ENCODE results near the gene PEX7.
"Not testable (repeated sequence)": the region's sequence is repeated elsewhere in the genome, so short reads cannot be mapped to it uniquely, and the experiment has no call there.

PEX7 gene

DNA sequence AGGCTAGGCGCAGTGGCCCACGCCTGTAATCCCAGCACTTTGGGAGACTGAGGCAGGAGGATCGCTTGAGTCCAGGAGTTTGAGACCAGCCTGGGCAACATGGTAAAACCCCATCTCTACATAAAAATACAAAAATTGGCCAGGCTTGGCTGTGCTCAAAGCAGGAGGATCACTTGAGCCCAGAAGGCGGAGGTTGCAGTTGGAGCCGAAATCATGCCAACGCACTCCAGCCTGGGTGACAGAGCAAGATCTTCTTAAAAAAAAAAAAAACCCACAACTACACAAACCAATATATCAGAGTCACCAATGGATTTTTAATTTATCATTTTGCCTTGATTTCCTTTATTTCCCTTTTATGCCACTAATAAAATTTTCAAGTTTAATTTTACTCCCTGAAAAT lies 39.4 kb upstream of the PEX7 start:
- Histone ChIP-seq H3K4me3 (ENCODE audit: low read length) (no peak overlapping the region), H3K27ac (ENCODE audit: low read length) (no peak overlapping the region), H3K27me3 (ENCODE audit: control insufficient read depth, insufficient read depth, low read length) (no peaks in the 10 kb centered on the region), H3K9ac (ENCODE audit: low read length) (no peak overlapping the region), H3K9me3 (ENCODE audit: control insufficient read depth, low read depth, low read length) (no peaks in the 10 kb centered on the region), H3K36me3 (ENCODE audit: control insufficient read depth, low read depth, low read length) (no peaks in the 10 kb centered on the region), H3K4me1 (ENCODE audit: control insufficient read depth, low read depth, low read length) (no peaks in the 10 kb centered on the region)

DNA sequence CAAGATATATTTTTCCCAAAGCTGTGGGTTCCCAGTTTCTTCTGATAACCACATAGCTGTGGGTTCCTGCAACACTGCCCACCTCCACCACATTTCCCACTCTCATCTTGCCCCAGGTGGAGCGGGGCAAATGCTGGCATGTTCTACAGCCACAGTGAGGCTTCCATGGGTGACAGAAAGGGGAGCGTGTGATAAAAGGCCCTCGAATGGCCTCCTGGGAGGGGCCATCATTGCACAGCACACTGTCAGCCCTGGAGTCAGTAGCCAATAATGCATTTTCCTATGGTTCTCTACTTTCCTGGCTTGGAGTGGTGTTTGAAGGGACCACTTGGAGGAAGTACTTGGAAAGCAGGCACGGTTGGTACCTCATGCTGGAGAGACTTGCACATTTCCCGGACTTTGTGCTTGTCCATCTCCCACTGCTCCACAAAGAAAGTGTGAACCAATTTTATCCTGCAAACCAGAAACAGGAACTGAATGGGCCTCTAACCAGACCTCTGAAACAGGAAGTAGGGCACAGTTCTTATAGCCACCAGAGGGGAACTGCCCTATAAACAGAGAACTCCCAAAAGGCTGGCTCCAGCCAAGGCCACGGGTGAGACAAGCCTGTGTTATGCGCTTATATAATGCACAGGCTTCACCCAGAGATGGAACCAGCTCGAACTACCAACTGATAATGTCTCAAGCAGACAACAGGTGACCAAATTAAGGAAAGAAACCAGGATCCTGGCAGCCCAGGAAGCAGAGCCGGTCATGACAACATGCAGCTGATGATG lies 38.7 kb upstream of the PEX7 start:
- Histone ChIP-seq H3K27me3 (ENCODE audit: control insufficient read depth, insufficient read depth, low read length) (no peaks in the 10 kb centered on the region), H3K36me3 (ENCODE audit: control insufficient read depth, low read depth, low read length) (no peaks in the 10 kb centered on the region), H3K9ac (ENCODE audit: low read length) (no peak overlapping the region), H3K4me1 (ENCODE audit: control insufficient read depth, low read depth, low read length) (no peaks in the 10 kb centered on the region), H3K9me3 (ENCODE audit: control insufficient read depth, low read depth, low read length) (no peaks in the 10 kb centered on the region), H3K4me3 (ENCODE audit: low read length) (no peak overlapping the region), H3K27ac (ENCODE audit: low read length) (no peak overlapping the region)

DNA sequence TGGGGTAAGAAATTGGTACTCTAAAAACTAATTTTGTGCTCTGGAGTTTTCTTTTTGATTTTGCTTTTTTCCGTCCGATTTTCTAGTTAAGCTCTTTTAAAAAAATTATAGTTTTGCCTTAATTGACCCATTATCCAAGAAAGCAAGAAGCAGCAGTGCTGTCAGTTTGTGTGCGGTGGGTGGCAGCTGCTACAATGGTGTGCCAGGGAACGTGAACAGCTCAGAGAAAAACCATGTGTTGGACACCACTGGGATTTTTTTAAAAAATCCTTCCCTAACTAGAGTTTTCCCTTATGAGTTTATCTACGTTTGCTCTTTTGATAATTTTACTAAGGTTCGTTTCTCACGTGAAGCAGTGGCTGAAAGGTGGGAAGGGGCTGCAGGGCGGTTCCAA lies 38.1 kb upstream of the PEX7 start:
- no peak overlapping the region for H3K4me3 ChIP-seq (ENCODE audit: low read length)
- H3K9me3 ChIP-seq (ENCODE audit: control insufficient read depth, low read depth, low read length): no peaks in the 10 kb centered on the region
- peaks cover 2% of the 10 kb centered on the region for H3K27me3 ChIP-seq (ENCODE audit: control insufficient read depth, insufficient read depth, low read length)
- no peak overlapping the region for H3K27ac ChIP-seq (ENCODE audit: low read length)
- H3K4me1 ChIP-seq (ENCODE audit: control insufficient read depth, low read depth, low read length): no peaks in the 10 kb centered on the region
- no peak overlapping the region for H3K9ac ChIP-seq (ENCODE audit: low read length)
- H3K36me3 ChIP-seq (ENCODE audit: control insufficient read depth, low read depth, low read length): no peaks in the 10 kb centered on the region

DNA sequence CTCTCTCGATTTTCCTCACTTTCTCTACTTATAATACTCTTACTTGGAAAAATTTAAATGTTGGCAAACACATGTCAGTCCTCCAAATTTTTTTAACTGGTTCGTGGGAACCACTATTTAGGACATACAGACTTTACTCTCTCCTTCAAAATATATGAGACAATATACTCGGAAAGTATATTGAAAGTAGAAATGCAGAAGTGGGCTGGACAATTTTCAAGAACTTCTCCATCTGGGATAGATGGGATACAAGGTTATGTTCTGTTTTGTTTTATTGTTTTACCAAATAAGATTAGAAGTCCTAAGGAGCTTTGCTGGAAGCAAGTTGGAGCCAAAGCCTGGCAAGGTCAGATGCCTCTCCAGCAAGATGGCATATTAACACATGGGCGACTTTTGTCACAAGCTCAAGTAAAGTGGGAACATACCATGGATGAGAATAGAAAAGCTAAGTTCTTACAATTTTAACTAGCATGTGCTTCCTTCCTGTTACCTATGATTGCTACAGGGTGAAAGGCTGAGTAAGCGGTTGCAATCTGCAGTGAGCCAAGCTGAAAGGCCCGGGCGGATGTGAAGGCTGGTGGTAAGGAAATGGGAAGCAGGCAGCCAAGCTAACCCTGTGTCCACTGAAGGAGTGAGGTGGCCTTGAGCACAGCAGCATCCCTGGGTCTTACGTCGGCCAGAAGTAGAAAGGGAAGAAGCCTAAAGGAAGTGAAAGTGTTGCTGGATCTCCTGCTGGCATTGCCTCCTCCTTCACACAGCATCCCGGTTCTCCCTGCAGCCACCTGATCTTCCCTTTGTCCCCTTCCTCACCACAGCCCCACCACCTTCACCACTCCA lies 37.3 kb upstream of the PEX7 start:
- Histone ChIP-seq H3K9ac (ENCODE audit: low read length) (no peak overlapping the region), H3K4me3 (ENCODE audit: low read length) (no peak overlapping the region), H3K9me3 (ENCODE audit: control insufficient read depth, low read depth, low read length) (no peaks in the 10 kb centered on the region), H3K27me3 (ENCODE audit: control insufficient read depth, insufficient read depth, low read length) (peaks cover 10% of the 10 kb centered on the region), H3K4me1 (ENCODE audit: control insufficient read depth, low read depth, low read length) (no peaks in the 10 kb centered on the region), H3K36me3 (ENCODE audit: control insufficient read depth, low read depth, low read length) (no peaks in the 10 kb centered on the region), H3K27ac (ENCODE audit: low read length) (no peak overlapping the region)

DNA sequence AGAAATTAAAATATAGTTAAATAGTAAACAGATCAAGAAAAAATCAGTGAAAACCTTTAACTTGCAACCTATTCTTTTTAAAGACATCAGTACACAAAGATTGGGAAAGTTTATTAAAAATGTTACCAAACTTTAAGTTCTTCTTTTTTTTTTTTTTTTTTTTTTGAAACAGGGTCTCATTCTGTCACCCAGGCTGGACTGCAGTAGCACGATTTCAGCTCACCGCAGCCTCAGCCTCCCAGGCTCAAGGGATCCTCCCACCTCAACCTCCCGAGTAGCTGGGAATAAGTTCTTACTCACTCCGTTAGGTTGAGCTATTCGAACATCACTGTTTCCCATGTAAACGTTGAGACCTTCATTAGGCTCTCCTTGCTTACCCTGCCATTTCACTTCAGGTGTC lies 35.7 kb upstream of the PEX7 start:
- Histone ChIP-seq H3K9me3 (ENCODE audit: control insufficient read depth, low read depth, low read length) (no peaks in the 10 kb centered on the region), H3K4me1 (ENCODE audit: control insufficient read depth, low read depth, low read length) (no peaks in the 10 kb centered on the region), H3K27me3 (ENCODE audit: control insufficient read depth, insufficient read depth, low read length) (peaks cover 26% of the 10 kb centered on the region), H3K36me3 (ENCODE audit: control insufficient read depth, low read depth, low read length) (no peaks in the 10 kb centered on the region), H3K4me3 (ENCODE audit: low read length) (no peak overlapping the region), H3K27ac (ENCODE audit: low read length) (no peak overlapping the region), H3K9ac (ENCODE audit: low read length) (no peak overlapping the region)

DNA sequence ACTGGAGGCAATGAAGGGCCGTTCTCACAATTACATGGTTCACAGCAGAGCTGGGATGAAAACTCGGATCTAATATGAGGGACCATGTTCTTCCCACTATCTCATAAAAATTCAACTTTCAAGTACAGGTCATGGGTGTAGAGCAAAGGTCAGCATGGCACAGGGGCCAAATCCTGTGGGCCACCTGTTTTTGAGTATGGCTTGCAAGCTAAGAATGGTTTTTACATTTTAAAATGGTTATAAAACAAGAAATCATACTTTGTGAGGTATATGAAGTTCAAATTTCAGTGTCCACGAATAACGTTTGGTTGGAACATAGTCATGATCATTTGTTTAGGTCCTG lies 34.7 kb upstream of the PEX7 start:
- peaks cover 35% of the 10 kb centered on the region for H3K27me3 ChIP-seq (ENCODE audit: control insufficient read depth, insufficient read depth, low read length)
- no peak overlapping the region for H3K4me3 ChIP-seq (ENCODE audit: low read length)
- H3K4me1 ChIP-seq (ENCODE audit: control insufficient read depth, low read depth, low read length): no peaks in the 10 kb centered on the region
- no peaks in the 10 kb centered on the region for H3K9me3 ChIP-seq (ENCODE audit: control insufficient read depth, low read depth, low read length)
- no peaks in the 10 kb centered on the region for H3K36me3 ChIP-seq (ENCODE audit: control insufficient read depth, low read depth, low read length)
- H3K27ac ChIP-seq (ENCODE audit: low read length): no peak overlapping the region
- no peak overlapping the region for H3K9ac ChIP-seq (ENCODE audit: low read length)

DNA sequence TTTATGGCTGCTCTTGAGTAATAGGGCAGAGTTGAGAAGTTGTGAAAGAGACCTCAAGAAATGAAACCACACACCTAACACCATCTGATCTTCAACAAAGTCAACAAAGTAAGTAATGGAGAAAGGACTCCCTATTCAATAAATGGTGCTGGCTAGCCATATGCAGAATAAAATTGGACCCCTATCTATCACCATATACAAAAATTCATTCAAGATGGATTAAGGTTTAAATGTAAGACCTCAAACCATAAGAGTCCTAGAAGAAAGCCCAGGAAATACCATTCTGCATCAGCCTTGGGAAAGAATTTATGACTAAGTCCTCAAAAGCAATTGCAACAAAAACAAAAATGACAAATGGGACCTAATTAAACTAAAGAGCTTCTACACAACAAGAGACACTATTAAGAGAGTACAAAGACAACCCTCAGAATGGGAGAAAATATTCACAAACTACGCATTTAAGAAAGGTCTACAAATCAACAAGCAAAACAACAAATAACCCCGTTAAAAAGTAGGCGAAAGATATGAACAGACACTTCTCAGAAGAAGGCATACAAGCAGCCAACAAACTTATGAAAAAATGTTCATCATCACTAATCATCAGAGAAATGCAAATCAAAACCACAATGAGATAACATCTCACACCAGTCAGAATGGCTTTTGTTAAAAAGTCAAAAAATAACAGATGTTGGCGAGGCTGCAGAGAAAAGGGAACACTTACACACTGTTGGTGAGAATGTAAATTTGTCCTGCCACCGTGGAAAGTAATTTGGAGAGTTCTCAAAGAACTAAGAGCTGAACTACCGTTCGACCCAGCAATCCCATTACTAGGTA lies 34.1 kb upstream of the PEX7 start:
- peaks cover 3% of the 10 kb centered on the region for H3K4me1 ChIP-seq (ENCODE audit: control insufficient read depth, low read depth, low read length)
- no peaks in the 10 kb centered on the region for H3K9me3 ChIP-seq (ENCODE audit: control insufficient read depth, low read depth, low read length)
- no peaks in the 10 kb centered on the region for H3K36me3 ChIP-seq (ENCODE audit: control insufficient read depth, low read depth, low read length)
- H3K4me3 ChIP-seq (ENCODE audit: low read length): no peak overlapping the region
- no peak overlapping the region for H3K27ac ChIP-seq (ENCODE audit: low read length)
- peaks cover 41% of the 10 kb centered on the region for H3K27me3 ChIP-seq (ENCODE audit: control insufficient read depth, insufficient read depth, low read length)
- H3K9ac ChIP-seq (ENCODE audit: low read length): no peak overlapping the region

DNA sequence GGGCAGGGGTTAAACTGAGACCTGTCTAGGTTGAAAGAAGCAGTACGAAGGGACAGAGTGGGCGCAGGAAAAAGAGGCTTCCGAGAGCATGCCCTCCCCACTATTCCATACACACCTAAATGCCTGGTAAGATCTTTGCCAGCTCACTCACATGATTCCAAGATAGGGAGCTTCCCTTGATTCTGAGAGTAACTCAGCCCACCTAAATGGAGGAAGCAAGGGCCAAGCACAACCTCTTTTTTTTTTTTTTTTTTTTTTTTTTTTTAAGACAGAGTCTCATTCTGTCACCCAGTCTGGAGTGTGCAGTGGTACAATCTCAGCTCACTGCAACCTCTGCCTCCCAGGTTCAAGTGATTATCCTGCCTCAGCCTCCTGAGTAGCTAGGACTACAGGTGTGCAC lies 33.0 kb upstream of the PEX7 start:
- not testable (repeated sequence) for H3K27ac ChIP-seq (ENCODE audit: low read length); H3K36me3 ChIP-seq (ENCODE audit: control insufficient read depth, low read depth, low read length); H3K4me1 ChIP-seq (ENCODE audit: control insufficient read depth, low read depth, low read length); H3K9ac ChIP-seq (ENCODE audit: low read length); H3K9me3 ChIP-seq (ENCODE audit: control insufficient read depth, low read depth, low read length); H3K4me3 ChIP-seq (ENCODE audit: low read length)
- peaks cover 51% of the 10 kb centered on the region for H3K27me3 ChIP-seq (ENCODE audit: control insufficient read depth, insufficient read depth, low read length)

DNA sequence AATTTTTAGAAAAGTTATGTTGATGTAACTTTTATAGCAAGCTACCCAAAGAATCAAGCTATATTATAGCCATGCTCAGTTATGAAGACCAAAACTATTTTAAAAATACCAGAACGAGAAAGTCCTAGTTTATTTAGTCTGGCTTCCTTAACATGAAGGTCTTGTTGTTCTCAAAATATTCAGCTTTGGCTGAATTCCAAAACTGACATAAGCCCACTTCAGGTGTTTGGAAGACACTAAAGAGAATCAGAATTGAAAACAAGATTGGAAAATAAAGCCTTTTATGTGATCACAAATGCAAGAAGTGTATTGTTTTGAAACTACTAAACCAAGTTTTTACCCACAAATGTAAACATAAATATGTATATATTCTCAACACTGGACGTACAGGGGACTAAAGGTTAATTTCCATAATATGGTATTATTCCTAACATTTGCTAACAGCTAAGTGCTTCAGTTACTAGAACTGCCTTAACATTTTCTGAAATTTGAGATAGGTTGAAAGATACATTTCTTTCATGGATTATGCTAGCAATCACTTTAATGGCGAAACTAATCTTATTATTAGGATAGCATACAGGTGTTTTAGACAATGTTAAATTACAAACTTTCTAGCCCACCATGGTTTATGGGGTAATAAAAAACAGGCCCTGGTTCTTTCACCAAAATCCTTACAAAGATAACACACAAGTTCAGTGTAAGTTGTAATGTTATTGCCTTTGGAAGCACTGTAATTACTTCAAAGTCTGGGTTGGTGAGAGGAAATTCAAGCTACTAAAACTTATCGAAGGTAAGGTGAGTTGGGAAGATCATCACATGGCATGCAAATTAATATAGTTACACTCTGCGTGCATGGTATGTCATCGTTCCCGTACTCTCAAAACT lies 31.7 kb upstream of the PEX7 start:
- H3K9me3 ChIP-seq (ENCODE audit: control insufficient read depth, low read depth, low read length): no peaks in the 10 kb centered on the region
- peaks cover 3% of the 10 kb centered on the region for H3K4me1 ChIP-seq (ENCODE audit: control insufficient read depth, low read depth, low read length)
- H3K9ac ChIP-seq (ENCODE audit: low read length): no peak overlapping the region
- H3K4me3 ChIP-seq (ENCODE audit: low read length): peak overlapping the region; percentile 81
- H3K27me3 ChIP-seq (ENCODE audit: control insufficient read depth, insufficient read depth, low read length): peaks cover 51% of the 10 kb centered on the region
- H3K27ac ChIP-seq (ENCODE audit: low read length): no peak overlapping the region
- H3K36me3 ChIP-seq (ENCODE audit: control insufficient read depth, low read depth, low read length): no peaks in the 10 kb centered on the region

DNA sequence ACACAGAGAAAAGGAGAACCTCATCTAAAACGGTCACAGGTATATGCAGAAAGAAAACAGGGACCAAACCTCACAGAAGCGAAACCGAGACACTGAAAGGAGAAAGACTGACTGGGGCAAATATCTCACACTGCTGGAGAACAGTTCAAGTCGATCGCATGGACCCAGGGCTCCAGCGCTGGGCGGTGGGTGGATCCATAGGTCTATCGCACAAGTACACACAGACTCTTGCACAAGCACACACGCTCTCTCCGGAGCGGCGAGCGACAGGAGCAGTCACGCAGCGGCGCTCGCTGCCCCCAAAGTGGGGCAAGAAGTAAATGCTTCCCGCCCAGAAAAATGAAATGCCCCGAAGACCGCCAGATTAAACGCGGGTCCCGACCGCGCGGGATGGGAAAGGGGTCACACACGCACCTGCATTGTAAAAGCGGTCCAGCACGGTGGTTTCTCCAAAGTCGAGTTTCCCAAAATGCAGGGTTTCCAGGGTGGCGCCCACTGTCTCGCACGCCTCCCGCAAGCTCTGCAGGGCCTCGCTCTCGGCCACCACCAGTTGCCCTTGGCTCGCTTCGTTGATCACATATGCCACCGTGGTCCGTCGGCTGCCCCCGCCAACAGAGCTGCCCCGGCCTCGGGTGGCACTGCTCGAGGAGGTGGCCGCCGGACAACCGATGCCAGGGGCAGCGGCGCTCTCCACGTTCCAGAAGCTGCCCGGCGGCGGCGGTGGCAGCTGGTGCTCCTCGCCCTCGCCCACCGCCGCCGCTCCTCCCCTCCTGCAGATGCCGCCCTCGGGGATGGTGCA lies 30.9 kb upstream of the PEX7 start:
- H3K9me3 ChIP-seq (ENCODE audit: control insufficient read depth, low read depth, low read length): no peaks in the 10 kb centered on the region
- H3K27ac ChIP-seq (ENCODE audit: low read length): no peak overlapping the region
- peaks cover 51% of the 10 kb centered on the region for H3K27me3 ChIP-seq (ENCODE audit: control insufficient read depth, insufficient read depth, low read length)
- H3K36me3 ChIP-seq (ENCODE audit: control insufficient read depth, low read depth, low read length): no peaks in the 10 kb centered on the region
- H3K4me1 ChIP-seq (ENCODE audit: control insufficient read depth, low read depth, low read length): peaks cover 3% of the 10 kb centered on the region
- no peak overlapping the region for H3K9ac ChIP-seq (ENCODE audit: low read length)
- H3K4me3 ChIP-seq (ENCODE audit: low read length): peak overlapping the region; percentile 81
